Measurements from ENCODE around the gene SLC49A4.

DNA sequence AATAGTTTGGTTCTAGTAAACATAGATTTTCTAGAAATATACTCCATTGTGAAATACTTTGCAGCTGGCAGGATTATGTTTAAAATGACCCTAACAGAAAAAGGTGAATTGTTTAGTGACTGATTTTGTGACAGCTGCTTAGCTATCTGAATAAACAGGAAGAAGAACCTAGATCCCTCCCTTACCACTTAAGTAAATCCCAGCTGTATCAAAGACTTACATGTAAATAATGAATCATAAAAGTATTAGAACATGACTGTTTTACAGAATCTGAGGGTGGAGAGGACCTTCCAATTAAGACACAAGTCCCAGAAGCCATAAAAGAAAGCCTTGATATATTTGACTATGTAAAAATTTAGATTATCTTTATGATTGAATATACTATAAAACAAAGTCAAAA lies 15.9 kb downstream of the SLC49A4 start:
- TF ChIP-seq, protein P1, sequence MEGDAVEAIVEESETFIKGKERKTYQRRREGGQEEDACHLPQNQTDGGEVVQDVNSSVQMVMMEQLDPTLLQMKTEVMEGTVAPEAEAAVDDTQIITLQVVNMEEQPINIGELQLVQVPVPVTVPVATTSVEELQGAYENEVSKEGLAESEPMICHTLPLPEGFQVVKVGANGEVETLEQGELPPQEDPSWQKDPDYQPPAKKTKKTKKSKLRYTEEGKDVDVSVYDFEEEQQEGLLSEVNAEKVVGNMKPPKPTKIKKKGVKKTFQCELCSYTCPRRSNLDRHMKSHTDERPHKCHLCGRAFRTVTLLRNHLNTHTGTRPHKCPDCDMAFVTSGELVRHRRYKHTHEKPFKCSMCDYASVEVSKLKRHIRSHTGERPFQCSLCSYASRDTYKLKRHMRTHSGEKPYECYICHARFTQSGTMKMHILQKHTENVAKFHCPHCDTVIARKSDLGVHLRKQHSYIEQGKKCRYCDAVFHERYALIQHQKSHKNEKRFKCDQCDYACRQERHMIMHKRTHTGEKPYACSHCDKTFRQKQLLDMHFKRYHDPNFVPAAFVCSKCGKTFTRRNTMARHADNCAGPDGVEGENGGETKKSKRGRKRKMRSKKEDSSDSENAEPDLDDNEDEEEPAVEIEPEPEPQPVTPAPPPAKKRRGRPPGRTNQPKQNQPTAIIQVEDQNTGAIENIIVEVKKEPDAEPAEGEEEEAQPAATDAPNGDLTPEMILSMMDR (conservative IDR thresholded peaks at IDR 0.05; ENCODE audit: low read length), result no peak
- TF ChIP-seq EZH2phosphoT487 (IDR thresholded peaks at IDR 0.05; ENCODE audit: borderline replicate concordance), result no peak
